SK-N-SH (cell line): ENCODE measurements around the gene ARL4D. TPM values are rescaled to one million over a fixed set of nuclear protein-coding genes. Genes with fewer than 3 reads are reported as not detected.
A peak's percentile ranks its signal among the peaks of the same experiment; 100 is the strongest.

Source experiments
- CTCF ChIA-PET: fragments of 300-600, 350-600 bp; formaldehyde crosslinking; extraction: SDS; loops from one replicate; lab custom pipeline; 2021; lab: Yijun Ruan, JAX
- POLR2A ChIA-PET: fragments of 350-600 bp; sonication (Branson Sonifier 250); formaldehyde crosslinking; extraction: SDS; loops from one replicate; lab custom pipeline; 2020; ENCODE audit warnings: antibody characterized with exemption, inconsistent platforms; lab: Yijun Ruan, JAX
- DNase-seq: peaks from one replicate; pipeline ENCODE4 v3.0.0; 2012
- H2AFZ ChIP-seq: fragments of 200-600 bp; sonication (generic); 2 replicates; pipeline ENCODE4 v1.8.1; 2016; ENCODE audit warnings: antibody characterized with exemption, mild to moderate bottlenecking, low read depth
- H3F3A ChIP-seq: fragments of 200-600 bp; sonication (generic); replicated peaks from 2 replicates; pipeline ENCODE3; 2016; ENCODE audit warnings: antibody characterized with exemption, mild to moderate bottlenecking; ENCODE audit not compliant: insufficient read depth
- H3K27ac ChIP-seq, 2 experiments: fragments of 200-500 bp in 1 of 2; fragments of 200-600 bp in 1 of 2; sonication (Bioruptor generic) in 1 of 2; sonication (generic), shearing (Covaris generic) in 1 of 2; 2 replicates each; pipeline versions ENCODE4 v1.5.1 to v1.6.1; 2014 to 2016; ENCODE audit warnings: low read depth in 2 of 2, inconsistent platforms in 1 of 2, low read length in 1 of 2, mild to moderate bottlenecking in 1 of 2, mixed read lengths in 1 of 2
- H3K27me3 ChIP-seq: fragments of 200-600 bp; sonication (generic), shearing (Covaris generic); 2 replicates; pipeline ENCODE4 v1.6.1; 2016; ENCODE audit warnings: mixed run types; ENCODE audit not compliant: insufficient read depth
- H3K36me3 ChIP-seq, 2 experiments: fragments of 200-500 bp in 1 of 2; fragments of 200-600 bp in 1 of 2; sonication (Bioruptor generic) in 1 of 2; sonication (generic) in 1 of 2; replicated peaks in 1 of 2; 2 replicates each; pipeline versions ENCODE3 to v1.5.1; 2014 to 2016; ENCODE audit warnings: low read length in 1 of 2, mild to moderate bottlenecking in 1 of 2; ENCODE audit not compliant: insufficient read depth in 2 of 2, control insufficient read depth in 1 of 2
- H3K4me1 ChIP-seq, 2 experiments: fragments of 200-500 bp in 1 of 2; fragments of 200-600 bp in 1 of 2; sonication (Bioruptor generic) in 1 of 2; sonication (generic), shearing (Covaris generic) in 1 of 2; 2 replicates each; pipeline versions ENCODE4 v1.5.1 to v1.6.1; 2014 to 2016; ENCODE audit warnings: low read depth in 1 of 2, low read length in 1 of 2, mixed run types in 1 of 2; ENCODE audit not compliant: insufficient read depth in 2 of 2, control insufficient read depth in 1 of 2
- H3K4me2 ChIP-seq: fragments of 200-600 bp; sonication (generic), shearing (Covaris generic); 2 replicates; pipeline ENCODE4 v1.6.1; 2017; ENCODE audit warnings: mixed run types
- H3K4me3 ChIP-seq, 2 experiments: fragments of 200-500 bp in 1 of 2; fragments of 200-600 bp in 1 of 2; sonication (Bioruptor generic) in 1 of 2; sonication (generic), shearing (Covaris generic) in 1 of 2; 2 replicates each; pipeline versions ENCODE4 v1.5.1 to v1.8.1; 2014 to 2016; ENCODE audit warnings: low read depth in 2 of 2, inconsistent platforms in 1 of 2, low read length in 1 of 2, mild to moderate bottlenecking in 1 of 2, mixed read lengths in 1 of 2, moderate library complexity in 1 of 2
- H3K79me2 ChIP-seq: fragments of 200-600 bp; sonication (generic); 2 replicates; pipeline ENCODE4 v1.8.1; 2017; ENCODE audit warnings: mild to moderate bottlenecking; ENCODE audit not compliant: insufficient read depth
- H3K9ac ChIP-seq: fragments of 200-600 bp; sonication (generic); 2 replicates; pipeline ENCODE4 v1.6.1; 2017; ENCODE audit warnings: mixed run types
- H3K9me2 ChIP-seq: fragments of 200-600 bp; sonication (generic); 2 replicates; pipeline ENCODE4 v1.6.1; 2017; ENCODE audit warnings: mixed run types
- H3K9me3 ChIP-seq: fragments of 200-600 bp; sonication (generic); 2 replicates; pipeline ENCODE4 v1.6.1; 2017; ENCODE audit warnings: mixed run types, mild to moderate bottlenecking, moderate library complexity
- H4K20me1 ChIP-seq: fragments of 200-600 bp; sonication (generic); 2 replicates; pipeline ENCODE4 v1.6.1; 2017; ENCODE audit warnings: mild to moderate bottlenecking, mixed run types; ENCODE audit not compliant: insufficient read depth
- CTCF ChIP-seq: fragments of 200-600 bp; sonication (generic); IDR thresholded peaks from 2 replicates; pipeline ENCODE4 v1.6.1; 2017; ENCODE audit warnings: antibody characterized with exemption, mild to moderate bottlenecking, moderate library complexity
- EP300 ChIP-seq, 2 experiments: IDR thresholded peaks; 2 replicates each; pipeline versions ENCODE4 v1.4.0 to v1.6.1; 2012; ENCODE audit warnings: borderline replicate concordance in 1 of 2, low read depth in 1 of 2, low read length in 1 of 2
- FOXM1 ChIP-seq: IDR thresholded peaks from 2 replicates; pipeline ENCODE4 v1.4.0; 2012; ENCODE audit warnings: low read depth, mild to moderate bottlenecking
- GATA2 ChIP-seq: sonication (generic); formaldehyde crosslinking; IDR thresholded peaks from 2 replicates; pipeline ENCODE4 v1.5.0; 2020; ENCODE audit warnings: mild to moderate bottlenecking, missing genetic modification reagents
- MEF2A ChIP-seq: IDR thresholded peaks from 2 replicates; pipeline ENCODE4 v1.4.0; 2012; ENCODE audit warnings: low read depth, borderline replicate concordance
- NFIC ChIP-seq: IDR thresholded peaks from 2 replicates; pipeline ENCODE4 v1.4.0; 2012; ENCODE audit warnings: borderline replicate concordance
- POLR2AphosphoS5 ChIP-seq: IDR thresholded peaks from 2 replicates; pipeline ENCODE4 v1.6.1; 2012; ENCODE audit warnings: low read depth, low read length
- RAD21 ChIP-seq: IDR thresholded peaks from 2 replicates; pipeline ENCODE4 v1.6.1; 2012; ENCODE audit warnings: mild to moderate bottlenecking, low read length
- REST ChIP-seq: IDR thresholded peaks from 2 replicates; pipeline ENCODE4 v1.6.1; 2012; ENCODE audit warnings: mild to moderate bottlenecking, low read depth, low read length, moderate library complexity
- RFX5 ChIP-seq: IDR thresholded peaks from 2 replicates; pipeline ENCODE4 v1.6.1; 2012; ENCODE audit warnings: mild to moderate bottlenecking, improper control_type of control experiment, low read length
- SIN3A ChIP-seq: IDR thresholded peaks from 2 replicates; pipeline ENCODE4 v1.6.1; 2012; ENCODE audit warnings: low read depth, mild to moderate bottlenecking, low read length, moderate library complexity, borderline replicate concordance
- SMC3 ChIP-seq: IDR thresholded peaks from 2 replicates; pipeline ENCODE4 v1.6.1; 2012; ENCODE audit warnings: low read depth, low read length, improper control_type of control experiment
- USF1 ChIP-seq: IDR thresholded peaks from 2 replicates; pipeline ENCODE4 v1.4.0; 2012; ENCODE audit warnings: low read depth, borderline replicate concordance
- YY1 ChIP-seq: IDR thresholded peaks from 2 replicates; pipeline ENCODE4 v1.4.0; 2012; ENCODE audit warnings: low read depth, mild to moderate bottlenecking
- ZBTB33 ChIP-seq: IDR thresholded peaks from 2 replicates; pipeline ENCODE4 v1.4.0; 2012; ENCODE audit warnings: low read depth, borderline replicate concordance
- WGBS: methylation state at CpG from one replicate; pipeline ENCODE4 v1.1.6; 2017; ENCODE audit warnings: low lambda C conversion rate; 5-methylcytosine and 5-hydroxymethylcytosine counted together
- polyA plus RNA-seq, 3 experiments: library from polyadenylated mRNA; depleted of rRNA; stranded (reverse); fragments of >200 nt; gene quantifications; 2 replicates each; pipeline ENCODE4 v1.2.3, GENCODE V29; 2012
- TF ChIP-seq, protein P1 (sequence below): fragments of 150-350 bp; IDR thresholded peaks from 2 replicates; pipeline ENCODE4 v1.6.1; 2017; ENCODE audit warnings: antibody characterized with exemption, low read length, low read depth, borderline replicate concordance

The ARL4D gene
- polyA plus RNA-seq, 1 of the 3 experiments (the other 2 are of a cell fraction): 29.5 TPM

DNA sequence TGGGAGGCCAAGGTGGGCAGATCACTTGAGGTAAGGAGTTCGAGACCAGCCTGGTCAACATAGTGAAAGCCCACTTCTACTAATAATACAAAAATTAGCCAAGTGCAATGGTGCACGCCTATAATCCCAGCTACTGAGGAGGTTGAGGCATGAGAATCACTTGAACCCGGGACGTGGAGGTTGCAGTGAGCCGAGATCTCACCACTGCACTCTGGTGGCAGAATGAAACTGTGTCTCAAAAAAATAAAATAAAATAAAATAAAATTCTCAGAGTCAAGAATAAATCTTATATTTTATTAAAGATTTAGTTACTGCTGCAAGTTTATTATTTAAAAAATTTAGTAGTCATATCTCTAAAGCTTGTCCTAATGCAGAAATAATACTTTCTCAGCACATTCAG is 29.7 kb downstream of the ARL4D start:
- no peak overlapping the region for H3K4me3 ChIP-seq
- no peaks in the 10 kb centered on the region for H3K36me3 ChIP-seq
- no peaks in the 10 kb centered on the region for H3K27me3 ChIP-seq
- no peak for DNase-seq
- no peaks in the 10 kb centered on the region for H3K9me3 ChIP-seq
- no peaks in the 10 kb centered on the region for H4K20me1 ChIP-seq
- H3K79me2 ChIP-seq: no peaks in the 10 kb centered on the region
- H3F3A ChIP-seq: peaks cover 6% of the 10 kb centered on the region
- ChIA-PET CTCF (interaction anchor here (1.0 to 2.3 kb wide), 5 partner anchors 11 to 55 kb away, joined by 3 to 13 read pairs (median 3); partner anchors contain the start of gene DHX8), POLR2A (no interaction called here)
- no peak overlapping the region for H3K9ac ChIP-seq
- 73% methylated on average over 5 of the region's 5 CpGs for WGBS
- no peak overlapping the region for H2AFZ ChIP-seq
- no peak for TF ChIP-seq FOXM1
- TF ChIP-seq, protein P1, sequence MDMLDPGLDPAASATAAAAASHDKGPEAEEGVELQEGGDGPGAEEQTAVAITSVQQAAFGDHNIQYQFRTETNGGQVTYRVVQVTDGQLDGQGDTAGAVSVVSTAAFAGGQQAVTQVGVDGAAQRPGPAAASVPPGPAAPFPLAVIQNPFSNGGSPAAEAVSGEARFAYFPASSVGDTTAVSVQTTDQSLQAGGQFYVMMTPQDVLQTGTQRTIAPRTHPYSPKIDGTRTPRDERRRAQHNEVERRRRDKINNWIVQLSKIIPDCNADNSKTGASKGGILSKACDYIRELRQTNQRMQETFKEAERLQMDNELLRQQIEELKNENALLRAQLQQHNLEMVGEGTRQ: no peak
- TF ChIP-seq GATA2 (CRISPR knock-in tag): no peak
- no peak for TF ChIP-seq SIN3A
- TF ChIP-seq EP300 (IDR thresholded peaks at IDR 0.05; ENCODE audit: borderline replicate concordance in 1 of 2, low read depth in 1 of 2, low read length in 1 of 2): no peak
- TF ChIP-seq POLR2AphosphoS5: no peak
- no peak for TF ChIP-seq RFX5
- TF ChIP-seq REST: no peak
- TF ChIP-seq YY1: no peak
- TF ChIP-seq RAD21: peak; percentile 25; the same call in 1 of the 2 replicates
- TF ChIP-seq USF1: no peak
- no peak for TF ChIP-seq MEF2A
- peak; percentile 16; the same call in 1 of the 2 replicates for TF ChIP-seq SMC3
- TF ChIP-seq NFIC: no peak
- peak; percentile 40 for TF ChIP-seq CTCF
- TF ChIP-seq ZBTB33: no peak
- H3K27ac ChIP-seq: no peak overlapping the region
- H3K4me1 ChIP-seq: peaks cover 0 to 7% of the 10 kb centered on the region in 2 experiments; a peak in 1 of 4 replicates
- no peak overlapping the region for H3K4me2 ChIP-seq
- H3K9me2 ChIP-seq: no peaks in the 10 kb centered on the region
